MM.1S (cell line): ENCODE measurements around the gene SEMA3E.

ENCODE experiments used
- EZH2phosphoT487 ChIP-seq: fragments of 300-600 bp; sonication (generic); IDR thresholded peaks from 2 replicates; pipeline ENCODE4 v1.6.1; 2018; ENCODE audit warnings: antibody characterized with exemption, low read length
- TF ChIP-seq, protein P1 (sequence below): fragments of 300-600 bp; sonication (generic); IDR thresholded peaks from 2 replicates; pipeline ENCODE4 v1.5.1; 2016; ENCODE audit warnings: antibody characterized with exemption, low read length, mixed read lengths

- TF ChIP-seq, protein P1, sequence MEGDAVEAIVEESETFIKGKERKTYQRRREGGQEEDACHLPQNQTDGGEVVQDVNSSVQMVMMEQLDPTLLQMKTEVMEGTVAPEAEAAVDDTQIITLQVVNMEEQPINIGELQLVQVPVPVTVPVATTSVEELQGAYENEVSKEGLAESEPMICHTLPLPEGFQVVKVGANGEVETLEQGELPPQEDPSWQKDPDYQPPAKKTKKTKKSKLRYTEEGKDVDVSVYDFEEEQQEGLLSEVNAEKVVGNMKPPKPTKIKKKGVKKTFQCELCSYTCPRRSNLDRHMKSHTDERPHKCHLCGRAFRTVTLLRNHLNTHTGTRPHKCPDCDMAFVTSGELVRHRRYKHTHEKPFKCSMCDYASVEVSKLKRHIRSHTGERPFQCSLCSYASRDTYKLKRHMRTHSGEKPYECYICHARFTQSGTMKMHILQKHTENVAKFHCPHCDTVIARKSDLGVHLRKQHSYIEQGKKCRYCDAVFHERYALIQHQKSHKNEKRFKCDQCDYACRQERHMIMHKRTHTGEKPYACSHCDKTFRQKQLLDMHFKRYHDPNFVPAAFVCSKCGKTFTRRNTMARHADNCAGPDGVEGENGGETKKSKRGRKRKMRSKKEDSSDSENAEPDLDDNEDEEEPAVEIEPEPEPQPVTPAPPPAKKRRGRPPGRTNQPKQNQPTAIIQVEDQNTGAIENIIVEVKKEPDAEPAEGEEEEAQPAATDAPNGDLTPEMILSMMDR: no peak
- TF ChIP-seq EZH2phosphoT487: no peak
These were observed 139.5 kb downstream of the SEMA3E start for GRCh38 chr7:83509255-83510021.
